HepG2 (cell line): ENCODE results near the gene MTFR1L. TPM values are rescaled to one million over a fixed set of nuclear protein-coding genes. Genes with fewer than 3 reads are reported as not detected.
A peak's percentile ranks its signal among the peaks of the same experiment; 100 is the strongest.

Experiments
- ADNP ChIP-seq: sonication (generic); formaldehyde crosslinking; IDR thresholded peaks from 2 replicates; pipeline ENCODE4 v1.4.0; 2020; ENCODE audit warnings: missing genetic modification reagents
- ARID2 ChIP-seq: sonication (generic); formaldehyde crosslinking; IDR thresholded peaks from 2 replicates; pipeline ENCODE4 v1.8.1; 2022; ENCODE audit warnings: mild to moderate bottlenecking, missing genetic modification reagents, borderline replicate concordance
- BRF2 ChIP-seq: sonication (generic); formaldehyde crosslinking; IDR thresholded peaks from 2 replicates; pipeline ENCODE4 v1.8.1; 2022; ENCODE audit warnings: mild to moderate bottlenecking, missing genetic modification reagents
- CBFB ChIP-seq: sonication (generic); formaldehyde crosslinking; IDR thresholded peaks from 2 replicates; pipeline ENCODE4 v1.4.0; 2020; ENCODE audit warnings: missing genetic modification reagents
- CBX5 ChIP-seq: sonication (generic); formaldehyde crosslinking; IDR thresholded peaks from 2 replicates; pipeline ENCODE4 v1.4.0; 2020; ENCODE audit warnings: missing genetic modification reagents, borderline replicate concordance
- FOXO4 ChIP-seq: sonication (generic); formaldehyde crosslinking; conservative IDR thresholded peaks from 2 replicates; pipeline ENCODE4 v1.8.1; 2023; ENCODE audit warnings: missing genetic modification reagents
- HOMEZ ChIP-seq: IDR thresholded peaks from 2 replicates; pipeline ENCODE4 v1.6.1; 2016; ENCODE audit warnings: low read depth
- MAFG ChIP-seq: sonication (generic); formaldehyde crosslinking; IDR thresholded peaks from 2 replicates; pipeline ENCODE4 v1.5.1; 2020; ENCODE audit warnings: mild to moderate bottlenecking, missing genetic modification reagents
- MIER2 ChIP-seq: IDR thresholded peaks from 2 replicates; pipeline ENCODE4 v1.6.1; 2016; ENCODE audit warnings: missing biosample characterization, missing genetic modification reagents
- NCOA2 ChIP-seq: sonication (generic); formaldehyde crosslinking; IDR thresholded peaks from 2 replicates; pipeline ENCODE4 v1.8.0; 2022; ENCODE audit warnings: inconsistent platforms
- POLR2AphosphoS5 ChIP-seq: IDR thresholded peaks from 2 replicates; pipeline ENCODE4 v1.6.1; 2012; ENCODE audit warnings: low read depth, low read length
- RAD21 ChIP-seq: fragments of 450-650 bp; formaldehyde crosslinking; IDR thresholded peaks from 2 replicates; pipeline ENCODE4 v1.5.0; 2020; ENCODE audit warnings: mild to moderate bottlenecking
- RXRB ChIP-seq: IDR thresholded peaks from 2 replicates; pipeline ENCODE4 v1.6.1; 2016; ENCODE audit warnings: borderline replicate concordance, missing genetic modification reagents, missing compliant biosample characterization
- SRY ChIP-seq: sonication (generic); formaldehyde crosslinking; IDR thresholded peaks from 2 replicates; pipeline ENCODE4 v1.8.0; 2022; ENCODE audit warnings: mild to moderate bottlenecking, missing genetic modification reagents
- TRIM24 ChIP-seq: sonication (generic); formaldehyde crosslinking; IDR thresholded peaks from 2 replicates; pipeline ENCODE4 v1.8.0; 2022; ENCODE audit warnings: mild to moderate bottlenecking, missing genetic modification reagents
- ZKSCAN1 ChIP-seq: fragments of 150-350 bp; IDR thresholded peaks from 2 replicates; pipeline ENCODE4 v1.6.1; 2014; ENCODE audit warnings: low read length
- ZKSCAN5 ChIP-seq: sonication (generic); formaldehyde crosslinking; IDR thresholded peaks from 2 replicates; pipeline ENCODE4 v1.5.1; 2020; ENCODE audit warnings: mild to moderate bottlenecking, missing genetic modification reagents
- ZNF367 ChIP-seq: sonication (generic); formaldehyde crosslinking; IDR thresholded peaks from 2 replicates; pipeline ENCODE4 v1.4.0; 2020; ENCODE audit warnings: missing genetic modification reagents, borderline replicate concordance
- ZNF383 ChIP-seq: sonication (generic); formaldehyde crosslinking; IDR thresholded peaks from 2 replicates; pipeline ENCODE4 v1.4.0; 2020; ENCODE audit warnings: missing genetic modification reagents, mild to moderate bottlenecking, borderline replicate concordance
- ZNF567 ChIP-seq: sonication (generic); formaldehyde crosslinking; IDR thresholded peaks from 2 replicates; pipeline ENCODE4 v1.8.1; 2023; ENCODE audit warnings: mild to moderate bottlenecking, missing genetic modification reagents, borderline replicate concordance
- ZNF646 ChIP-seq: sonication (generic); formaldehyde crosslinking; IDR thresholded peaks from 2 replicates; pipeline ENCODE4 v1.9.0; 2021; ENCODE audit warnings: mild to moderate bottlenecking, missing genetic modification reagents
- ZNF709 ChIP-seq: sonication (generic); formaldehyde crosslinking; IDR thresholded peaks from 2 replicates; pipeline ENCODE4 v1.5.0; 2020; ENCODE audit warnings: mild to moderate bottlenecking, missing genetic modification reagents
- polyA plus RNA-seq, 8 experiments: library from polyadenylated mRNA; depleted of rRNA in 3 of 8; stranded (reverse) in 7 of 8; unstranded in 1 of 8; fragments of >200 nt; fragmentation: Illumina TruSeq in 4 of 8; extraction: Trizol in 4 of 8; gene quantifications; 2 replicates each; pipeline versions ENCODE4 v1.2.1 to v1.2.3, GENCODE V29; 2011 to 2016; ENCODE audit warnings: low read depth in 4 of 8, missing spikeins in 1 of 8, mixed read lengths in 1 of 8; ENCODE audit not compliant: insufficient read depth in 1 of 8
- total RNA-seq, 5 experiments: library from RNA; depleted of rRNA; stranded (reverse); fragments of >200 nt; fragmentation: Illumina TruSeq; extraction: Trizol; gene quantifications; 2 replicates each; pipeline ENCODE4 v1.2.3, GENCODE V29; 2016; ENCODE audit warnings: low read depth in 1 of 5

The MTFR1L gene
- total and polyA plus RNA-seq, 2 of the 13 experiments (the other 11 are each of a cell fraction or from before 2014, with no cell fraction given) = 38.0 to 55.7 TPM

- TF ChIP-seq RAD21 (CRISPR knock-in tag) (no peak), ZKSCAN5 (no peak), CBX5 (CRISPR knock-in tag) (no peak), BRF2 (CRISPR knock-in tag) (no peak), ZNF567 (no peak), MAFG (CRISPR knock-in tag) (no peak), HOMEZ (CRISPR knock-in tag) (no peak), ARID2 (CRISPR knock-in tag) (no peak), CBFB (CRISPR knock-in tag) (no peak), ZNF646 (CRISPR knock-in tag) (no peak), RXRB (CRISPR knock-in tag) (peak; percentile 27; the same call in 1 of the 2 replicates), POLR2AphosphoS5 (peak; percentile 39; the same call in 1 of the 2 replicates), FOXO4 (CRISPR knock-in tag) (no peak), ADNP (no peak), ZNF709 (no peak), ZNF383 (CRISPR knock-in tag) (no peak), TRIM24 (CRISPR knock-in tag) (no peak), MIER2 (CRISPR knock-in tag) (no peak), ZKSCAN1 (no peak), ZNF367 (CRISPR knock-in tag) (no peak), NCOA2 (peak; percentile 71), SRY (CRISPR knock-in tag) (no peak)
Measured at GRCh38 chr1:25871086-25871703, 51.4 kb downstream of the MTFR1L start (continued).
